Suprapubic skin (tissue), 4 donors: ENCODE results near the gene MYH14. TPM values are rescaled to one million over a fixed set of nuclear protein-coding genes. Genes with fewer than 3 reads are reported as not detected.

Experiments used
- DNase-seq, 2 donors: peaks; one replicate each; pipeline ENCODE4 v3.0.0-alpha.2; 2019; ENCODE audit warnings: low spot score in 2 of 2
- H3K27ac ChIP-seq: fragments of 200-600 bp; sonication (generic); one replicate; pipeline ENCODE4 v1.5.1; 2019
- H3K27me3 ChIP-seq: fragments of 200-600 bp; sonication (generic); one replicate; pipeline ENCODE4 v1.5.1; 2019
- H3K36me3 ChIP-seq: fragments of 200-600 bp; sonication (generic); one replicate; pipeline ENCODE4 v1.5.1; 2019
- H3K4me1 ChIP-seq: fragments of 200-600 bp; sonication (generic); one replicate; pipeline ENCODE4 v1.5.1; 2019
- H3K4me3 ChIP-seq: fragments of 200-600 bp; sonication (generic); one replicate; pipeline ENCODE4 v1.5.1; 2019; ENCODE audit warnings: mild to moderate bottlenecking
- H3K9me3 ChIP-seq: fragments of 200-600 bp; sonication (generic); one replicate; pipeline ENCODE4 v1.5.1; 2019
- EP300 ChIP-seq: sonication (generic); formaldehyde crosslinking; IDR thresholded peaks from one replicate; pipeline ENCODE4 v1.6.1; 2017; ENCODE audit warnings: antibody characterized with exemption
- POLR2A ChIP-seq, 2 donors: fragments of 450-650 bp; IDR thresholded peaks; one replicate each; pipeline ENCODE4 v1.6.1; 2017; ENCODE audit warnings: antibody characterized with exemption in 2 of 2, mild to moderate bottlenecking in 2 of 2, moderate library complexity in 2 of 2
- POLR2AphosphoS5 ChIP-seq, 3 donors: sonication (generic); formaldehyde crosslinking; IDR thresholded peaks; one replicate each; pipeline ENCODE4 v1.6.1; 2017; ENCODE audit warnings: antibody characterized with exemption in 3 of 3
- WGBS: methylation state at CpG from one replicate; pipeline ENCODE4 v1.1.5; 2018; 5-methylcytosine and 5-hydroxymethylcytosine counted together
- total RNA-seq, 4 donors: library from RNA; depleted of rRNA; stranded (reverse); fragments of >200 nt; gene quantifications; one replicate each; pipeline ENCODE4 v1.1.0, GENCODE V29; 2016
- TF ChIP-seq, protein P1 (sequence below), 2 donors: fragments of 200-600 bp in 1 of 2; fragments of 450-650 bp in 1 of 2; sonication (generic) in 1 of 2; IDR thresholded peaks; one replicate each; pipeline ENCODE4 v1.5.1; 2016 to 2019; ENCODE audit warnings: antibody characterized with exemption in 2 of 2, mild to moderate bottlenecking in 1 of 2, moderate library complexity in 1 of 2

MYH14 gene
- total RNA-seq, 4 donors from 2014 or later = 84.8 to 116 (median 104) TPM

DNA sequence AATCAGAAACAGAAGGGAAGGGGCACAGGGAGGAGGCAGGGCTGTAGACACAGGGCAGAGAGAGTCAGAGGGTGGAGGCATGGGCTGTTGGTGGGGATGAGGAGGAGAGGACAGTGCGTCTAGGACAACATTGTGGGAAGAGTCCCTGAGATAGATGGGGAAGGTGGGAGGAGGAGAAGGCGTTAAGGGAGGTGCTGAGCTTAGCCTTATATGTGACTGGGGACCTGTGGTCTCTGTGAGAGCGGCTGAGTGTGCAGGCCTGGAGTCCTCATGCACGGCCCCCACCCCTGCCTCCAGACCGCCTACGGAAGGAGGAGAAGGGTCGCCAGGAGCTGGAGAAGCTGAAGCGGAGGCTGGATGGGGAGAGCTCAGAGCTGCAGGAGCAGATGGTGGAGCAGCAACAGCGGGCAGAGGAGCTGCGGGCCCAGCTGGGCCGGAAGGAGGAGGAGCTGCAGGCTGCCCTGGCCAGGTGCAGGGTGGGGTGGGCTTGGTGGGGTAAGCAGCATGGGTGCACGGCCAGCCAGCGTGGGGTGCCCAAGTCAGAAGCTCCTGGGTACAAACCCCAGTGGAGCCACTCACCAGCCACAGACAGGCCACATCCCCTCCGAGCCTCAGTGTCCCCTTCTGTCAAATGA is 69.0 kb downstream of the MYH14 start:
- DNase-seq = no peak
- 88% methylated on average over 13 of the region's 14 CpGs for WGBS
- Histone ChIP-seq H3K4me1 (no peaks in the 10 kb centered on the region), H3K27ac (no peak overlapping the region), H3K9me3 (no peaks in the 10 kb centered on the region), H3K4me3 (no peak overlapping the region), H3K36me3 (peaks cover 35% of the 10 kb centered on the region), H3K27me3 (peaks cover 4% of the 10 kb centered on the region)
- TF ChIP-seq EP300 = no peak
- no peak for TF ChIP-seq POLR2AphosphoS5 (IDR thresholded peaks at IDR 0.05)
- TF ChIP-seq, protein P1, sequence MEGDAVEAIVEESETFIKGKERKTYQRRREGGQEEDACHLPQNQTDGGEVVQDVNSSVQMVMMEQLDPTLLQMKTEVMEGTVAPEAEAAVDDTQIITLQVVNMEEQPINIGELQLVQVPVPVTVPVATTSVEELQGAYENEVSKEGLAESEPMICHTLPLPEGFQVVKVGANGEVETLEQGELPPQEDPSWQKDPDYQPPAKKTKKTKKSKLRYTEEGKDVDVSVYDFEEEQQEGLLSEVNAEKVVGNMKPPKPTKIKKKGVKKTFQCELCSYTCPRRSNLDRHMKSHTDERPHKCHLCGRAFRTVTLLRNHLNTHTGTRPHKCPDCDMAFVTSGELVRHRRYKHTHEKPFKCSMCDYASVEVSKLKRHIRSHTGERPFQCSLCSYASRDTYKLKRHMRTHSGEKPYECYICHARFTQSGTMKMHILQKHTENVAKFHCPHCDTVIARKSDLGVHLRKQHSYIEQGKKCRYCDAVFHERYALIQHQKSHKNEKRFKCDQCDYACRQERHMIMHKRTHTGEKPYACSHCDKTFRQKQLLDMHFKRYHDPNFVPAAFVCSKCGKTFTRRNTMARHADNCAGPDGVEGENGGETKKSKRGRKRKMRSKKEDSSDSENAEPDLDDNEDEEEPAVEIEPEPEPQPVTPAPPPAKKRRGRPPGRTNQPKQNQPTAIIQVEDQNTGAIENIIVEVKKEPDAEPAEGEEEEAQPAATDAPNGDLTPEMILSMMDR (IDR thresholded peaks at IDR 0.05) = no peak
- no peak for TF ChIP-seq POLR2A (IDR thresholded peaks at IDR 0.05)

DNA sequence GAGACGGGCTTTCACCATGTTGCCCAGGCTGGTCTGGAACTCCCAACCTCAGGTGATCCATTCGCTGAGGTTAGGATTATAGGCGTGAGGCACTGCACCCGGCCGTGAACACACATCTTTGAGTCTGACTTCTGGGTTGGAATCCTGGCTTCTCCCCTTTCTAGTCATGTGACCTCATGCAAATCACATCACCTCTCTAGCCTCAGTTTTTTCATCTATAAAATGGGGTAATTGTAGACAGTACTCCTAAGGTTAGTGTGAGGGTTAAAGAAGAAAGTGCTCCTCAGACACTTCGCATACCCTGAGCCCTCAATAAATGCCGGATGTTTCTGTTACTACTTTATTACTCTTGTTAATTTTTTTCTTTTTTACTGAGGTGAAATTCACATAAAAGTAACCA is 70.4 kb downstream of the MYH14 start:
- H3K4me1 ChIP-seq = no peaks in the 10 kb centered on the region

DNA sequence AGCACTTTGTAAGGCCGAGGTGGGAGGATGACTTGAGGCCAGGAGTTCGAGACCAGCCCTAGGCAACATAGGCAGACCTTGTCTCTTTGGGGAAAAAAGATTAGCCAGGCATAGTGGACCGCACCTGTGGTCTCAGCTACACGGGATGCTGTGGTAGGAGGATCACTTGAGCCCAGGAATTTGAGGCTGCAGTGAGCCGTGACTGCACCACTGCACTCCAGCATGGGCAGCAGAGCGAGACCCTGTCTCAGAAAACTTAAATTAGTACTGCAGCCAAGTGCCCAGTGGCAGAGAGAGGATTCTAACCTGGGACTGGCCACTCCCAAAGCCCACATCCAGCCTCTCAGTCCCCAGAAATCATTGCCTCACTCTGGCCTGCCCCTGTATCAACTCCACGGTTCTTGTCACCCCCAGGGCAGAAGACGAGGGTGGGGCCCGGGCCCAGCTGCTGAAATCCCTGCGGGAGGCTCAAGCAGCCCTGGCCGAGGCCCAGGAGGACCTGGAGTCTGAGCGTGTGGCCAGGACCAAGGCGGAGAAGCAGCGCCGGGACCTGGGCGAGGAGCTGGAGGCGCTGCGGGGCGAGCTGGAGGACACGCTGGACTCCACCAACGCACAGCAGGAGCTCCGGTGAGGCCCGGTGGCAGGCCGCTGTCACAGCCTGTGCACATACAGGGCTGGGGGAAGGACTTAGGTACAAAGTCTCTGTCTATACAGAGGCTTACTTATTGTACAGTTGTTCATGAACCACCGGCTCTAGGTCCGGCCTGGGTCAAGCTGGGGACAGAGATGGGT is 72.4 kb downstream of the MYH14 start:
- Histone ChIP-seq H3K4me1 (no peaks in the 10 kb centered on the region), H3K4me3 (no peak overlapping the region), H3K9me3 (no peaks in the 10 kb centered on the region), H3K27ac (no peak overlapping the region), H3K36me3 (peaks cover 30% of the 10 kb centered on the region), H3K27me3 (peaks cover 3% of the 10 kb centered on the region)
- DNase-seq = no peak
- TF ChIP-seq POLR2AphosphoS5 (IDR thresholded peaks at IDR 0.05) (no peak), POLR2A (IDR thresholded peaks at IDR 0.05) (no peak), EP300 (no peak)
- TF ChIP-seq, protein P1 (IDR thresholded peaks at IDR 0.05) = no peak
- WGBS = 68% methylated on average over 14 of the region's 26 CpGs

More for the DNA sequence above, 70.4 kb downstream of the MYH14 start:
- H3K27ac ChIP-seq = no peak overlapping the region
- TF ChIP-seq POLR2AphosphoS5 (IDR thresholded peaks at IDR 0.05) = no peak
- no peak for TF ChIP-seq EP300
- no peak for TF ChIP-seq POLR2A (IDR thresholded peaks at IDR 0.05)
- TF ChIP-seq, protein P1 (IDR thresholded peaks at IDR 0.05) = no peak
- H3K36me3 ChIP-seq = peaks cover 27% of the 10 kb centered on the region
- DNase-seq = no peak
- no peaks in the 10 kb centered on the region for H3K9me3 ChIP-seq
- H3K27me3 ChIP-seq = no peaks in the 10 kb centered on the region
- 83% methylated on average over 7 of the region's 7 CpGs for WGBS
- no peak overlapping the region for H3K4me3 ChIP-seq

DNA sequence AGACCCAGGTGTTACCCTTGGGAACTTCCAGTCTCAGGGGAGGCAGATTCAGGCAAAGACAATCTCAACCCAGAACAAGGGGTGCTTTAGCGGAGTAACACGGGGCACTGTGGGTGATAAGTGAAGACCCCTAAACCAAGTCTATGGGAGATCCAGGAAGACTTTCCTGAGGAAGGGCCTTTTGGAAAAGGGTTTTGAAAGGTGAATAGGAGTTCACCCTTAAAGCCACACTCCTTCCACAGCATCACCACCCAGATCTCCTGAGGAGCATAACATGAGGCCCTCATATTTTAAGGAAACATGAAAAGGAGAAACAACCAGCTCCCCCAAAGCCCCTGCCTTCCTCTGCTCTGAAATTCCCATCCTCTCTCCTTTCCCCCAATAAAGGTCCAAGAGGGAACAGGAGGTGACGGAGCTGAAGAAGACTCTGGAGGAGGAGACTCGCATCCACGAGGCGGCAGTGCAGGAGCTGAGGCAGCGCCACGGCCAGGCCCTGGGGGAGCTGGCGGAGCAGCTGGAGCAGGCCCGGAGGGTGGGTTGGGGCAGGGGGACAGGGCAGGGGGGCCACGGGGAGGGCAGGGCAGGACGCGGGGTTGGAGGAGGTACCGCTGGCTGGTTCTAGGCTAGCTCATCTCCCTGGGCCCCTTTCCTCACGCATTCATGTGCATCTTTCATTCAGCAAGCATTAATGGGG is 73.1 kb downstream of the MYH14 start:
- Histone ChIP-seq H3K4me1 (no peaks in the 10 kb centered on the region), H3K9me3 (no peaks in the 10 kb centered on the region), H3K36me3 (peaks cover 31% of the 10 kb centered on the region), H3K27ac (no peak overlapping the region), H3K4me3 (no peak overlapping the region), H3K27me3 (peaks cover 3% of the 10 kb centered on the region)
- DNase-seq = no peak
- TF ChIP-seq POLR2AphosphoS5 (IDR thresholded peaks at IDR 0.05) (no peak), EP300 (no peak), POLR2A (IDR thresholded peaks at IDR 0.05) (no peak)
- TF ChIP-seq, protein P1 (IDR thresholded peaks at IDR 0.05) = no peak
- 86% methylated on average over 15 of the region's 15 CpGs for WGBS
